Hindlimb muscle (tissue), 1 donor: ENCODE results near the gene LRRC10. TPM values are rescaled to one million over a fixed set of nuclear protein-coding genes. Genes with fewer than 3 reads are reported as not detected.
A peak's percentile ranks its signal among the peaks of the same experiment; 100 is the strongest.

Experiments used
- DNase-seq: peaks from one replicate; pipeline ENCODE4 v3.0.0-alpha.2; 2013
- polyA plus RNA-seq: library from polyadenylated mRNA; unstranded; fragments of 120-200 nt; gene quantifications from one replicate; pipeline ENCODE4 v1.2.1, GENCODE V29; 2013; ENCODE audit not compliant: insufficient read length

The LRRC10 gene, protein sequence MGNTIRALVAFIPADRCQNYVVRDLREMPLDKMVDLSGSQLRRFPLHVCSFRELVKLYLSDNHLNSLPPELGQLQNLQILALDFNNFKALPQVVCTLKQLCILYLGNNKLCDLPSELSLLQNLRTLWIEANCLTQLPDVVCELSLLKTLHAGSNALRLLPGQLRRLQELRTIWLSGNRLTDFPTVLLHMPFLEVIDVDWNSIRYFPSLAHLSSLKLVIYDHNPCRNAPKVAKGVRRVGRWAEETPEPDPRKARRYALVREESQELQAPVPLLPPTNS
- polyA plus RNA-seq: not detected

DNA sequence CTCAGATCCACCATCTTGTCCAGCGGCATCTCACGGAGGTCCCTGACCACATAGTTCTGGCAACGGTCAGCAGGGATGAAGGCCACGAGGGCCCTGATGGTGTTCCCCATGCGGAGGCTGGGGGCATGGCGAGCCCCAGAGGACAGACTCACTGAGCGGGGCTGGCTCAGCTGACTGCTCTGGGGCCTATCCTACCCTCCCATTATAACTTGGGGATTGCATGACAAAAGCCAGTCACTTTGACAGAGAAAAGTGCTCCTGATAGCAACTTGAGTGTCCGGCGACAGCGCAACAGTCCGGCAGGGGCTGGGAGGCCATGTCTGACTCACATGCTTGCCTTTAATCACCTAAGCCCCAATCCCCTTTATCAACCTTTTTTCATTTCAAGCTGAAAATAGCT is at the start of gene LRRC10:
TSS of gene LRRC10 (minus strand) at position 179 of the 400 bp plus-strand sequence. CDS start at position 110, 69 bp downstream.
- DNase-seq: no peak

- no peak for DNase-seq
Measured at GRCh38 chr12:69660164-69660863, 49.6 kb upstream of the LRRC10 start.

DNA sequence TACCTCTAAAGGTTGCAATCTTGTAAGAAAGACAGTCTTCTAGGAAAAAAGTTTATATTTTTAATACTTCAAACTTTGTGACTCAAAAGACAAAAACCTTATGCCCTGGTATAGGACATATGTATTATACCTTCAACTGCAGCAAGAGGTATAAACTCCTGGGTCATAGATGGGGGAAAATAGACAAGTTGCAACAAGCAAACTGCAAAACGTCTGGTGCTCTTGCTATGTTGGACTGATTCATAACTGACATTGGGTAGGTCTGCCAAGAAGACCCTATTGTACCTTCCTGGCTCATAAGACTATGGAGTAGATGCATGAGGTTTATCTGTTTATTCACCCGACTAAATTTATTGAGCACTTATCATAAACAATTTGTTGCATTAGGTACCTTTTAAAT is 47.5 kb upstream of the LRRC10 start:
- DNase-seq: no peak

- no peak for DNase-seq
Measured at GRCh38 chr12:69657376-69658137, 46.9 kb upstream of the LRRC10 start.

DNA sequence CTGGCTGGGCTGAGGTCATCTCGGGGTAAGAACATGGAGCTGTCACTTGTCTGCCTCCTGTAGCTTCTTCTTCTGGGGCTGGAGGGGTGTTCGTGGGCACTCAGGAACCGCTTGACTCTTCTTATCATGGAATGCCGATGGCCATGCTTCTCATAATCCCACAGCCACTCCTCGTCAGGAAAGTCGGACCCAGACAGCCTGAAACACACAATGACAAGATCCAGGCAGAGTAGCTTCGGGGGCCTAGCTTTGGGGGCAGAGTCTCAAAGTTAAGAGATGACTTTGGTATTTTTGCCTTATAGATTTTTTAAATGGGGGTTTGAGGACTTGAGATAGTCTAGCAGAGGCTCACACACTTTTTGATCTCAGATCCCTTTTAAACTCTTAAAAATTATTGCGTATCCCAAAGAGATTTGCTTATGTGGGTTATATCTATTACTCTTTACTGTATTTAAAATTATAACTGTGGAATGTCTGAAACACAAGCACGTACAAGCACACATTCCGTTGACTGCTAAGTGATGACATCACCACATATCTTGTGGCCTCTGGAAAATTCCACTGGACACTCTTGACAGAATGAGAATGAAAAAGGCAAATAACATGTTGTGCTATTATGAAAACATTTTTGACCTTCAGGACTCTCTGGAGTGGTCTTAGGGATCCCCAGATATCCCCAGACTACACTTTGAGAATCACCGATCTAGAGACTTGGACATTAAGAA is 45.1 kb upstream of the LRRC10 start:
- no peak for DNase-seq

- no peak for DNase-seq
Measured at GRCh38 chr12:69653703-69654102, 43.0 kb upstream of the LRRC10 start.

DNA sequence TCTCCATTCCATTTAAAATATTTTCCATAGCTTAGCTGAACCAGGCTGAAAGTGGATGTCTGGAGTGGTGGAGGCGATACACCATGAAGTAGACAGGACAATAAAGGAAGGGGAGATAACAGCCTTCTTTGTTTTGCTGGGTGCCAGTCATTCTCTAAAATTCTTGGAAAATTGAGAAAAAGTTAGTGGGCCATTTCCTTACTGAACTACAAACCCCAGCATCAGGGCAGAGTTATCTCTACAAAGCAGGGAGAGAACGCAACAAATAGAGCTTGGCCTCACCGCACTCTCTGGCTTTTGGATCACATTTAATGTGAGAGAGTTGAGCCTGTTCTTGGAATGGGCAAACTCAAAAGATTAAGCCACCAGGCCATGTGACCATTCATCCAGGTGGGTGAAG is 41.2 kb upstream of the LRRC10 start:
- no peak for DNase-seq

DNA sequence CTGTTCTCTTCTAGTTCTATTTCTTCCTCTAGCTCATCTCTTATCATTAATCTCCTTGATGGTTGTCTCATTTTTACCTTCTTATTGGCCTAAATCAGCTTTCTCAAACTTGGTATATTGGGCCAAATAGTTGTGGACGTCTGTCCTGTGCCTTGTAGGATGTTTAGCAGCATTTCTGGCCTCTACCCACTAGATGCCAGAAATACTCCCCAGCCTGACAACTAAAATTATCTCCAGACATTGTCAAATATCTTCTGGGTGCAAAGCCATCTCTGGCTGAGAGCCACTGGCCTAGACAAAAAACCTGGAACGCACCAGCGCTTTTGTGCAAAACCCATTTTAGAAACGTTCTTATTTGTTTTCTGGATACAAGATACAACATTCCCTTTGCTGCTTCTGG is 38.8 kb upstream of the LRRC10 start:
- no peak for DNase-seq

DNA sequence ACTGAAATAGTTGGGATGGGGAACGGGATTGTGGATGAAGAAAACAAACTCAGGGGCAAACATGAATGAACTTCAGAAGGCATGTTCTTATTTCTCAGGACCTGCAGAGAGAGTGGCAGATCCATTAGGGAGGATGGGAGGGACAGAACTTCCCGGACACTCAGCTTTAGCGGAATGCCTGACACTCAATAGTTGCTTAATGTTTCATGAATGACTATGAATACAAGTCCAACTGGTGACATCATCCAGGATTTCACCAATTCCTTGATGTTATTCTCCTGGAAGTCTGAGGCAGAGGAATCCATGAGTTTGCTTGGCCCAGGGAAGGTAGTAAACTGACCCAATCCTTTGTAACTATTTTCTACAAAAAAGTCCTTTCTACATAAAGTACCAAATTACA is 37.8 kb upstream of the LRRC10 start:
- no peak for DNase-seq

GRCh38 chr12:69647178-69647577 is 36.5 kb upstream of the LRRC10 start:
- no peak for DNase-seq

DNA sequence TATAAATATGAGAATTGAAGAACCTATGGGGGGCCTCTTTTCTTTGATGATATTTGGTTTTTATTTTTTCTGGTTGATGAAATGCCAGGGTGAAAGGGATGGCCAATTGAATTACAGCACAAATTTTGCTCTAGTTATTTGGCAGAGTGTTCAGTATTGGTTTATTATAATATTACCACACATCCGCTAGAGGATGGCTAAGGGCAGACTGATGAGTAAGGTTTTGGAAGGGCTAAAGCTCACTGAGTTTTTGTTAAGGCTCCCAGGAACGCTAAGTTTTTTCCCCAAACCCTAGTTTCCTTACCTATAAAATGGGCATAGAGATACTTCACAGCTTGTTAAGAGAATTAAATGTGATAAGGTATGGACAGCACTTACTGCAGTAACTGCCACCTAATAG is 34.3 kb upstream of the LRRC10 start:
- DNase-seq: no peak

GRCh38 chr12:69644511-69644910 is 33.8 kb upstream of the LRRC10 start:
- DNase-seq: no peak

GRCh38 chr12:69642531-69642930 is 31.8 kb upstream of the LRRC10 start:
- no peak for DNase-seq

DNA sequence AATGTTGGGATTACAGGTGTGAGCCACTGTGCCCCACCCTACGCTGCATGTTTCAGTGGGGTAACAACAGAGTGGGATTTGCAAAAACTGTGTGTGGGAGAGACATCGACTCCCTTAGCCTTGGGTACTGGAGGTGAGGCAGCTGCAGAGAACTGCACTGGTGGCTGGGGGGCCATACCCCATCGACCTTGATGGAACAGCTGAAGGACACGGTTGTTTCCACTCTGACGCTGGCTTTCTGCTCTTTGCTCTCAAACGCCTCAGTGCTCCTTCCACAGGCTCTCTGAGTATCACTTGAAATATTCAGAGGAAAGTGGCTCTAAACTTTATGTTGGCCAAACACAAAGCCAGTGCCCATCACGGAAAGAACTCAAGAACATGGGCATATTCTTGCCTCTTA is 30.8 kb upstream of the LRRC10 start:
- no peak for DNase-seq

- peak; percentile 19 for DNase-seq
Measured at GRCh38 chr12:69639400-69640016, 28.8 kb upstream of the LRRC10 start.

- no peak for DNase-seq
Measured at GRCh38 chr12:69633061-69633460, 22.4 kb upstream of the LRRC10 start.

GRCh38 chr12:69630191-69630590 is 19.5 kb upstream of the LRRC10 start:
- DNase-seq: no peak

- DNase-seq: no peak
Measured at GRCh38 chr12:69627501-69627900, 16.8 kb upstream of the LRRC10 start.

DNA sequence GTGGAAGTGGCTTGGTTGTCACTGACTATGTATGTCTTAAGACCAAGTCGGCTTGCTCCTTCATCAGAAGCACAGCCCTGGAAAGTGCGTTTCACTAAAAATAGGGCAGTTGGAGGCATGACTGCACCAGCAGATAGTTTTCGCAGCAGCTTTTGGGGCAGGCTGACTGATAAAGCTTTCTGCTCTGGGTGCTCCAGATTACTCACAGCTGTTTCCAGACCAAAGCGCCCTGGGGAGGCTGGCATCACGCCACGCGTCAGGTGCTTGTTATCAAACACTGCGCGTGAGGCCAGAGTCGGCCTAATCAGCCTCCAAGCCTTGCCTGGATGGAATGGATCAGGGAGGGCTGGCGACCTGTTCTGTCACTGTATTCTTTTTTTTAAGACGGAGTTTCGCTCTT is 13.3 kb upstream of the LRRC10 start:
- DNase-seq: peak; percentile 7

- no peak for DNase-seq
Measured at GRCh38 chr12:69621551-69621950, 10.8 kb upstream of the LRRC10 start.

GRCh38 chr12:69620921-69621320 is 10.2 kb upstream of the LRRC10 start:
- DNase-seq: no peak

GRCh38 chr12:69620077-69620476 is 9.4 kb upstream of the LRRC10 start:
- DNase-seq: no peak
